ENCODE results near the gene USP36. TPM values are rescaled to one million over a fixed set of nuclear protein-coding genes. Genes with fewer than 3 reads are reported as not detected.
"Not testable (repeated sequence)": the region's sequence is repeated elsewhere in the genome, so short reads cannot be mapped to it uniquely, and the experiment has no call there.

Gene USP36
- total RNA-seq, 1 donor: 170 TPM

DNA sequence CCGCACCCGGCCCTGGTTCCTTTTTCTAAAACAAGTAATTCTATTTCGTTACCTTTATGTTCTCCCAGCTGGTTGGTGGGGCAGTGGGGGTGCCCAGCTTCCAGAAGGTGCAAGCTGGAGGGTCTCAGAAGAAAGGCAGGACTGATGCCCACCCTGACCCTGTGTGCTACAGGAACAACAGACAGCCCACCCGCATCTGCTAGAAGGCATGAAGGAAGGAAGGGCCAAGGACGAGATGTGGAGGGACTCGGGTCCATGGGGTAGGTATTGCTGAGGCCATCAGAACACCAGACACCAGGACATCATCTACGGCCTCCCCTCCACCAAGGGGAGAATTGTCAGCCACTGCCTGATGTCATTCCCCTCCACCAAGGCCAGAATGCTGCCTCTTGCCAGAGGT is 52.2 kb downstream of the USP36 start:
- no peak overlapping the region for H3K4me3 ChIP-seq (ENCODE audit: low read length)
- peaks cover 63% of the 10 kb centered on the region for H3K4me1 ChIP-seq (ENCODE audit: insufficient read depth, low read length)
- no peaks in the 10 kb centered on the region for H3K9me3 ChIP-seq (ENCODE audit: low read depth, low read length)
- H3K27me3 ChIP-seq (ENCODE audit: insufficient read depth, low read length): no peaks in the 10 kb centered on the region

DNA sequence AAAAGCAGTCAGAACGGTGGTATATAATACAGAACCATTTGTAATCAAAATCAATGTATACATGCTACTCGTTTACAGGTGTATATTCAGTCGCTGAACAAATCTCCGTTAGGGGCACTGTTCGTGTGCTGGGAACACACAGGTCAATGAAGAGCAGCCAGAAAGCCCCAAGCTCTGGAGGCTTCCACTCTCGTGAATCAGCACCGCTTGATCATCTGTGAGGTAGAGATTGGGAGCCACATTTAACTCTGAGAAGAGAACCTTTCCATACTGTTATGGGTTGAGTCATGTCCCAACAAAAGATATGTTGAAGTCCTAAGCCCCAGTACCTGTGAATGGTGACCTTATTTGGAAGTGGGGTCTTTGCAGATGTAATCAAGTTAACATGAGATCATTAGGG is 53.2 kb downstream of the USP36 start:
- Histone ChIP-seq H3K9me3 (ENCODE audit: low read depth, low read length) (no peaks in the 10 kb centered on the region), H3K4me3 (ENCODE audit: low read length) (no peak overlapping the region), H3K27me3 (ENCODE audit: insufficient read depth, low read length) (no peaks in the 10 kb centered on the region), H3K4me1 (ENCODE audit: insufficient read depth, low read length) (peaks cover 70% of the 10 kb centered on the region)

DNA sequence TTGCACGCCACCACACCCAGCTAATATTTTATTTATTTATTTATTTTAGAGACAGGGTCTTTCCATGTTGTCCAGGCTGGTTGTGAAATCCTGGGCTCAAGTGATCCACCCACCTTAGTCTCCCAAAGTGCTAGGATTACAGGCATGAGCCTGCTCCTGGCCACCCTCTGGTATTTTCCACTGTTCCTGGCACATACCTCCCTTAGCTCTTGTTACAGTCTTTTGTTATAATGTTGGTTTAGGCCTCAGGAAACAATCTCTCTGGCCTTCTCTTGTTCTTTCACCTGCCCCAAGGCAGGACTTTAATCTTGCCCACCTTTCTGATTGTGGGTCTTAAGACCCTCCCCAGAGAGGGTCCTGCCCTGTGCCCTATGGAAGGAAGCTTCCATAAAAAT is 55.0 kb downstream of the USP36 start:
- Histone ChIP-seq H3K4me1 (ENCODE audit: insufficient read depth, low read length) (peaks cover 67% of the 10 kb centered on the region), H3K27me3 (ENCODE audit: insufficient read depth, low read length) (no peaks in the 10 kb centered on the region), H3K4me3 (ENCODE audit: low read length) (no peak overlapping the region), H3K9me3 (ENCODE audit: low read depth, low read length) (no peaks in the 10 kb centered on the region)

DNA sequence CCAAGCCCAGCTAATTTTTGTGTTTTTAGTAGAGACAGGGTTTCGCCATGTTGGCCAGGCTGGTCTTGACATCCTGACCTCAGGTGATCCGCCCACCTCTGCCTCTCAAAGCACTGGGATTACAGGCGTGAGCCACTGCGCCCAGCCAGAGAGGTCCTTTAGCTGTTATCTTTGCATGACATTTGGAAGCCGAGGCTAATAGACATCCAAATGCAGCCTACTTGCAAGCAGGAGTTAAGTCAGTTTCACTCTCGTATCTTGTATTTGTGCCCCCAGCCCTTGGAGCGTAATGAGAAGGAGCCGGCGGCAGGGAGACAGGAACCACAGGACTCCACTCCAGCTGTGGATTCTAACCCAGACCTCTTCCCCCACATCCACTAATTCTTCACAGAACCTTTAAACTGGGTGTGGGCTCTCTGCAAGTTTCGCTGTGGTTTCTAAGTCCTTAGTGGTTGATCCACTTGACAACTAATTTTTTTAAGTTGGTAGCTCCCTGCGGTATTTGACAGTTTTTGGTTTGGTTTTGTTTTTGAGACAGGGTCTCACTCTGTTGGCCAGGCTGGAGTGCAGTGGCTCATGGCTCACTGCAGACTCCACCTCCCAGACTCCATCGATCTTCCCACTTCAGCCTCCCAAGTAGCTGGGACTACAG is 55.5 kb downstream of the USP36 start:
- no peaks in the 10 kb centered on the region for H3K9me3 ChIP-seq (ENCODE audit: low read depth, low read length)
- H3K27me3 ChIP-seq (ENCODE audit: insufficient read depth, low read length): no peaks in the 10 kb centered on the region
- peaks cover 67% of the 10 kb centered on the region for H3K4me1 ChIP-seq (ENCODE audit: insufficient read depth, low read length)
- no peak overlapping the region for H3K4me3 ChIP-seq (ENCODE audit: low read length)

DNA sequence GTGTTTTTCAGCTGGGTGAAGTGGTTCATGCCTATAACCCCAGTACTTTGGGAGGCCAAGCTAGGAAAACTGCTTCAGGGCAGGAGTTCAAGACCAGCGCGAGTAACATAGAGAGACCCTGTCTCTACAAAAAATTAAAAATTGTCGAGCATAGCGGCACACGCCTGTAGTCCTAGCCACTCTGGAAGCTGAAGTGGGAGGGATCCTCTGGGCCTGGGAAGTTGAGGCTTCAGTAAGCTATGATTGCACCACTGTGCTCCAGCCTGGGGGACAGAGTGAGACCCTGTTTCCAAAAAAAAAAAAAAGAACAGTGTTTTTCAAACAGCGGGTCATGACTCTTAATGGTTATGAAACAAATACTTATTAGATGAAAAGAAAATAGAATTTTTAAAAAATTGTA is 56.3 kb downstream of the USP36 start:
- no peaks in the 10 kb centered on the region for H3K9me3 ChIP-seq (ENCODE audit: low read depth, low read length)
- H3K27me3 ChIP-seq (ENCODE audit: insufficient read depth, low read length): no peaks in the 10 kb centered on the region
- H3K4me3 ChIP-seq (ENCODE audit: low read length): no peak overlapping the region
- H3K4me1 ChIP-seq (ENCODE audit: insufficient read depth, low read length): peaks cover 67% of the 10 kb centered on the region

DNA sequence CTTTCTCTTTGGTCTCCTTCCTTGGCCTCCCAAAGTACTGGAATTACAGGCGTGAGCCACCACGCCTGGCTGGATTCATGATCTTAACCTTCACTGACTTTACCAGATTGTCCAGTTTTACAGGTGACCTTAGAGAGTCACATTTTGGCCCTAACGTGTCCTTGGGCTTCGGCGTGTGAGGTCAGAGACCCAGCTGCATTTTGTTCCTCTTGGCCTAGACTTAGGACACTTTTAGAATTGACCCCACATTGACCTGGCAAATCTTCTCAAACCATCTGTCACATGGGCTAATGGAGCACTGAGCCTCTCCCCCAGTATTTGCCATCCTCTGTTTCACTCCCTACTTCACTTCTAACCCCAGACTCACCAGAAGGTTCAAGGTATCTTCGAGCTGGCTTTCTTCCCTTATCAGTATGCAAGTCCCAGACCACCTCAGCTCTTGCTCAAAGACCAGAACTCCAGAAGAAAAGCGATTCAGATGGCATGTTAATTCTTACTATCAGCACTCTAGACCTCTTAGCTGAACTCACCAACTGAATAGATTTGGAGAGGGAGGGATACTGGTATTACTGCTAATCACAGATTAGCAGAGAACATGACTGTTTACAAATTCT is 56.8 kb downstream of the USP36 start:
- Histone ChIP-seq H3K4me1 (ENCODE audit: insufficient read depth, low read length) (peaks cover 67% of the 10 kb centered on the region), H3K27me3 (ENCODE audit: insufficient read depth, low read length) (no peaks in the 10 kb centered on the region), H3K9me3 (ENCODE audit: low read depth, low read length) (no peaks in the 10 kb centered on the region), H3K4me3 (ENCODE audit: low read length) (no peak overlapping the region)

DNA sequence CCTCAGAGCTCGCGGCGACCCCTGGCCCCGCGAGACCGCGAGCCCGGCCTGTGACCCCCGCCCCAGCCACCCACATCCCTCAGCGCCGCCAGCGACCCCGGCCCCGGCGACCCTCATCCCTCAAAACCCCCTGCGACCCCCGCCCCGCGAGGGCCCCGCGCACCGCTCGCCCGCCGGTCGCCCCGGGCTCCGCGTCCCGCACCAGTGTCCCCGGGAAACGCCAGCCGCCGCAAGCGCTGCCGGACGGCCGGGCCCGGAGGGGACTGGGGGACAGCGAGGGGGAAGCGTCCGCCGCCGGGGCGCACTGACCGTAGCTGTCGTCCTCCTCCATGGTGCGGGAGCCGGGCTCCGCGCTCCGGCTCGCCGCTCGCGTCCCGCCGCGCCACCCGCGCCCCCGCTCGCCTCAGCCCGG is 58.7 kb downstream of the USP36 start, which contains the start of gene CYTH1:
Gene CYTH1 (minus strand): TSS at position 381 of the 412 bp plus-strand sequence. CDS start 50 bp downstream, at position 331.
- Histone ChIP-seq H3K9me3 (ENCODE audit: low read depth, low read length) (no peaks in the 10 kb centered on the region), H3K27me3 (ENCODE audit: insufficient read depth, low read length) (no peaks in the 10 kb centered on the region), H3K4me1 (ENCODE audit: insufficient read depth, low read length) (peaks cover 81% of the 10 kb centered on the region), H3K4me3 (ENCODE audit: low read length) (peak within 1 kb of the TSS; percentile 96)

DNA sequence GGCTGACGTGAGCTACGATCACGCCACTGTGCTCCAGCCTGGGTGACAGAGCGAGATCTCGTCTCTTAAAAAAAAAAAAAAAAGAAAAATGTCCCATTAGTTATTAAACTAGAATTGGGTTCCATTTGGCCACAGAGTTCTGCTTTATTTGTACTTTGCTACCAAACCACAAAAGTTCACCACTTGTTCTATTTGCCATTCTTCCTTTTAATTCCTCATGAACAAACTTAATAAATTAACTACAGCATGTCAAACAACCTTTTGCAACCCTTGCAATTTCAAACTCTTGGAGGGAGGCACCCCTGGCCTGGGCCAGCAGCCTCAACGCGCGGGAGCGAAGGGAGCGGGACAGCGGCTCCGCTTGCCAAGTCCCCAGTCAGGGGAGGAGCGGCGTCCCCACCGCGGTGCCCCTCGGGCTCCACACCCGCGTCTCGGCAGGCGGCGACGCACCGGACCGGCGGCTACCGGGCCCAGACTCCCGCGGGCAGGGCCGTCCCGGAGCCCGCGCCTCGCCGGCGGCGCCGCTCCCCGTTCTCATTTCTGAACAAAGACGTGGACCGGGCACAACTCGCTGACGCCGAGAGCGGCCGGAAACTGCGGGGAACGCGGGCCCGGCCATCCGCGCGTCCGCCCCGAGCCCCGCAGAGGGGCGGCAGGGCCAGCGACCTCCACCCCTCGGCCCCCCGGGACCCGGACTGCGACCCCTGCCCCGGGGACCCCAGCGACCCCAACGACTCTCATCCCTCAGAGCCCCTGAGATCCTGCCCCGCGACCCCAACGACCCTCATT is 59.3 kb downstream of the USP36 start:
- no peaks in the 10 kb centered on the region for H3K9me3 ChIP-seq (ENCODE audit: low read depth, low read length)

DNA sequence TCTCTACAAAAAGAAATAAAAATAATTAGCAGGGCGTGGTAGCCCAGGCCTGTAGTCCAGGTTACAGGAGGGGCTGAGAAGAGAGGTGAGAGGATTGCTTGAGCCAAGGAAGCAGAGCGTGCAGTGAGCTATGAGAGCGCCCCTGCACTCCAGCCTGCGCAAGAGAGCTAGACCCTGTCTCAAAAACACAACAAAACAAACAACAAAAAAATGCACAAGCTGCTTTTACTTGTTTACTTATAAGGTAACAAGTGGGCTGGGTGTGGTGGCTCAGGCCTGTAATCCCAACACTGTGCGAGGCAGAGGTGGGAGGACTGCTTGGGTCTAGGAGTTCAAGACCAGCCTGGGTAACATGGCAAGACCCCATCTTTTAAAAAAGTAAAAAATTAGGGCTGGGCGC is 60.3 kb downstream of the USP36 start:
- peak overlapping the region; percentile 96 for H3K4me3 ChIP-seq (ENCODE audit: low read length)
- no peaks in the 10 kb centered on the region for H3K27me3 ChIP-seq (ENCODE audit: insufficient read depth, low read length)
- H3K9me3 ChIP-seq (ENCODE audit: low read depth, low read length): no peaks in the 10 kb centered on the region

More for the DNA sequence above, 59.3 kb downstream of the USP36 start:
- H3K4me3 ChIP-seq (ENCODE audit: low read length): peak overlapping the region; percentile 96
- H3K27me3 ChIP-seq (ENCODE audit: insufficient read depth, low read length): no peaks in the 10 kb centered on the region
- peaks cover 83% of the 10 kb centered on the region for H3K4me1 ChIP-seq (ENCODE audit: insufficient read depth, low read length)

DNA sequence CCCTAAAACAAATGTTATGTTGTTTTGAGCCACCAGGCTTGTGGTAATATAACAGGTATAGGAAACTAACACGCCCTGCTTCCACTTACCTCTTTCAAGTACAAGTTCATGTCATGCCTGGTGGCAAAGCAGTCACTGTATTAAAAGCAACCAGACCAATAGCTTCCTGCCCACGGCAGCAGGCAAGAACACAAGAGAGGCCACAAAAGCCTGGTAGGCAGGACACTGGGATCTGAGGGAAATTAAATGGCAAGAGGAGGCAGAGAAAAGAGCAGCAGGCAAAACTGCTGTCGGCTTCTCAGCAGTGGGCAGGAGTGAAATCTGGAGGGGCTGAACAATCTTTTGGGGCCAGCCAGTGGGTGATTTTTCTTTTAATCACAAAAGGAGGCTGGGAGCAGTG is 60.8 kb downstream of the USP36 start:
- peaks cover 81% of the 10 kb centered on the region for H3K4me1 ChIP-seq (ENCODE audit: insufficient read depth, low read length)
- H3K9me3 ChIP-seq (ENCODE audit: low read depth, low read length): no peaks in the 10 kb centered on the region
- H3K27me3 ChIP-seq (ENCODE audit: insufficient read depth, low read length): no peaks in the 10 kb centered on the region
- peak overlapping the region; percentile 96 for H3K4me3 ChIP-seq (ENCODE audit: low read length)

More for the DNA sequence above, 60.3 kb downstream of the USP36 start:
- H3K4me1 ChIP-seq (ENCODE audit: insufficient read depth, low read length): peaks cover 81% of the 10 kb centered on the region

DNA sequence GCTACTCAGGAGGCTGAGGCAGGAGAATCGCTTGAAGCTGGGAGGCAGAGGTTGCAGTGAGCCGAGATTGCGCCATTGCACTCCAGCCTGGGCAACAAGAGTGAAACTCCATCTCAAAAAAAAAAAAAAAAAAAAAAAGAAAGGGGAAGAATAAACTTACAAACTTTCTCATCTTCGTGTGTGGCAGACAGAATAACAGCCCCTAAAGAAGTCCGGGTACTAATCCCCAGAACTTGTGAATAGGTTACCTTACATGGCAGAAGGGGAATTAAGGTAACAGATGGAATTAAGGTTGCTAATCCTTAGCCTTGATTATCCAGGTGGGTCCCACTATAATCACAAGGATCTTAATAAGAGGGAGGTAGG is 61.3 kb downstream of the USP36 start:
- H3K27me3 ChIP-seq (ENCODE audit: insufficient read depth, low read length); H3K9me3 ChIP-seq (ENCODE audit: low read depth, low read length): not testable (repeated sequence)
- peaks cover 81% of the 10 kb centered on the region for H3K4me1 ChIP-seq (ENCODE audit: insufficient read depth, low read length)
- peak overlapping the region; percentile 96 for H3K4me3 ChIP-seq (ENCODE audit: low read length)

DNA sequence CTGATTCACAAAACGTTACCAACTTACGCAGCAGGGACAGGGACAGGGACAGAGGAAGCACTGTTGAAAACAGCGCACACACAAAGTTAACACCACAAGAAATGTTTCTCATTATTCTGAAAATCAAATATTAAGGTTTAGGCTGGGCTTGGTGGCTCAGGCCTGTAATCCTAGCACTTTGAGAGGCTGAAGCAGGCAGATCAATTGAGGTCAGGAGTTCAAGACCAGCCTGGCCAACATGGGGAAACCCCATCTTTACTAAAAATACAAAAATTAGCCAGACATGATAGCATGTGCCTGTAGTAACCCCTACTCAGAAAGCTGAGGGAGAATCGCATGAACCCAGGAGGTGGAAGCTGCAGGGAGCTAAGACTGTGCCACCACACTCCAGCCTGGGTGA is 62.7 kb downstream of the USP36 start:
- Histone ChIP-seq H3K27me3 (ENCODE audit: insufficient read depth, low read length) (no peaks in the 10 kb centered on the region), H3K4me3 (ENCODE audit: low read length) (no peak overlapping the region), H3K9me3 (ENCODE audit: low read depth, low read length) (no peaks in the 10 kb centered on the region), H3K4me1 (ENCODE audit: insufficient read depth, low read length) (peaks cover 80% of the 10 kb centered on the region)

DNA sequence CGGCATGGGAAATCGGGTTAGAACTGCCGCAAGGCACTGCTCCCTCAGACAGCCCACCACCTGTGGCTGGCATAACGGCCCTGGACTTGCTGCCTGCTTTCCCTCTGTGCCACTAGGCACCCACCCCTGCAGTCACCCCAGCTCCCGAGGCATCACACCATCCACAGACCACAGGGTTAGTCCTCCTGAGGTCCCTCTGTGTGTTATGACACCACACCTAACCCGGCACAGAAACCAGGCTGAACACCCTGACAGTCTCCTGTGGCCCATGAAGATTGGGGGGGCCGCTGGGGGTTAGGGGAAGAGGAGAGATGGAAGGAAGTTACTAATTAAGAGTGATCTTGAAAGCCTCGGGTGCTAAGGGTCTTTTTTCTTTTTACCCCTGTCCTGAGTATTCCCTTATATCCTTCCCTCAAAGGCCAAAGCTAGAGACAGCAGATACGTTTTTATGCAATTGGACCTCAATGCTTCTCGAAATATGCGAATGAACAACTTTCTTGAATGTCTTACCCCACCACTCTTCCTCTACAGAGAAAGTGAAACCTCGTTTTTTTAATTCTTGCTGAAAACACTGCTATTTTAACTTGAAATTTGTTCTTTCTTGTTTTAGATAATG is 65.5 kb downstream of the USP36 start:
- Histone ChIP-seq H3K4me3 (ENCODE audit: low read length) (peak overlapping the region; percentile 25), H3K4me1 (ENCODE audit: insufficient read depth, low read length) (peaks cover 96% of the 10 kb centered on the region), H3K27me3 (ENCODE audit: insufficient read depth, low read length) (no peaks in the 10 kb centered on the region), H3K9me3 (ENCODE audit: low read depth, low read length) (no peaks in the 10 kb centered on the region)

DNA sequence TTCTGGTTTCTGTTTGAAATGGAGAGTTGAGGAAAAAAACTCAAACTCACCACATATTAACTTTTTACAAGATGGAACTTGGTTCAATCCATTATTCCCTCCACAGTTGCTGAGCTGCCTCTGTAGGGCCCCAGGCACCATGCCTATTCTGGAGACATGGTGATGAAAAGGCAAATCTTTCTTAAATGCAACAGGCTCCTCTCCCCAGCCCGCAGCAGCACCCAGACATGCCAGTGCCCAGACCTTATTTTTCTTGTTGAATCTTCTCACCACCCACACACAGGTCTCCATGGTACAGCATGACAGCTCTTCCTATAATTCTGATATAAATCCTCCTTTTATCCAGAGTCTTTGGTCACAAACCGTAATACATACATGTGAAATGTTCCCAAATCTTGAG is 66.2 kb downstream of the USP36 start:
- Histone ChIP-seq H3K4me3 (ENCODE audit: low read length) (peak overlapping the region; percentile 25), H3K27me3 (ENCODE audit: insufficient read depth, low read length) (no peaks in the 10 kb centered on the region), H3K4me1 (ENCODE audit: insufficient read depth, low read length) (peaks cover 96% of the 10 kb centered on the region), H3K9me3 (ENCODE audit: low read depth, low read length) (no peaks in the 10 kb centered on the region)

DNA sequence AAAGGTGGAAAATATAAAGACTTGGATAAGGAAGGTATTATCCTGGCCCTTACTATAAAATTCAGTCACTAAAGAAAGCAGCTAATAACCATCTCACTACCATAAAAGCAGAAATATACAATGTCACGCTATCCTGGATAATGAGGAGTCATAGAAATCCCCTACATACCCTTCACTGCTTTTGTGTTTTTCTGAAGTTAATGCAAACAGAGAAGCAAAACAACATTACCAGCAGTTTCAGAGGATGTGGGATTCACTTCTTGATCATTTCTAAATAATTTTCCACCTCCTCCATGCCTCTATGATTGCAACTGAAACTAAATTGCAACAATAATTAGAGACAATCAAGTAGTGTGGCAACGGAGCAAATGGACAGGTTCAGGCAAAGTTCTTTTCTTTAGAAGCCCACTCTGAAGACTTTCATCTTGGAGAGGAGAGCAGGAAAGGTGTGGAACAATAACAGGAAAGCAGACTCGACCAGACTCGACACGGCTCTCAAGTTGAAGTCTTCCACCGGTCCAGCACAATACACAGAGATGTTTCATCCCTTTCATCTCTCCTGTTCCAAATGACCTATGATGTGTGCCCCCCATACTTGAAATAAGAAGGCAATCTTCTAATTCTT is 68.7 kb downstream of the USP36 start:
- Histone ChIP-seq H3K9me3 (ENCODE audit: low read depth, low read length) (no peaks in the 10 kb centered on the region), H3K27me3 (ENCODE audit: insufficient read depth, low read length) (no peaks in the 10 kb centered on the region), H3K4me3 (ENCODE audit: low read length) (no peak overlapping the region), H3K4me1 (ENCODE audit: insufficient read depth, low read length) (peaks cover 96% of the 10 kb centered on the region)
